Neural cell (in vitro differentiated cells): ENCODE results near the gene LRRC52. TPM values are rescaled to one million over a fixed set of nuclear protein-coding genes. Genes with fewer than 3 reads are reported as not detected.

Source experiments
- H2AFZ ChIP-seq: fragments of 200-600, 300-800 bp; sonication (generic), shearing (Covaris generic); 2 replicates; pipeline ENCODE4 v1.6.0; 2014; ENCODE audit warnings: low read depth, mild to moderate bottlenecking, antibody characterized with exemption, low read length, moderate library complexity
- H3F3A ChIP-seq: fragments of 200-600 bp; shearing (Covaris generic); 2 replicates; pipeline ENCODE4 v1.6.1; 2016; ENCODE audit warnings: mild to moderate bottlenecking, moderate library complexity, mixed read lengths, antibody characterized with exemption, low read length; ENCODE audit not compliant: insufficient read depth, poor library complexity, severe bottlenecking
- H3K27ac ChIP-seq: fragments of 200-600, 300-800 bp; sonication (generic), shearing (Covaris generic); 2 replicates; pipeline ENCODE4 v1.5.1; 2014; ENCODE audit warnings: mild to moderate bottlenecking, low read length, moderate library complexity
- H3K27me3 ChIP-seq: fragments of 300-800, 200-600 bp; sonication (generic), shearing (Covaris generic); 2 replicates; pipeline ENCODE4 v1.6.0; 2014; ENCODE audit warnings: mild to moderate bottlenecking, low read depth, low read length, moderate library complexity; ENCODE audit not compliant: insufficient read depth
- H3K36me3 ChIP-seq: fragments of 300-800, 200-600 bp; sonication (generic), shearing (Covaris generic); 2 replicates; pipeline ENCODE4 v1.5.1; 2014; ENCODE audit warnings: mild to moderate bottlenecking, antibody characterized with exemption, low read length, moderate library complexity; ENCODE audit not compliant: insufficient read depth
- H3K4me2 ChIP-seq: fragments of 300-800, 200-600 bp; sonication (generic), shearing (Covaris generic); 2 replicates; pipeline ENCODE4 v1.6.0; 2014; ENCODE audit warnings: mild to moderate bottlenecking, low read length
- H3K4me3 ChIP-seq: fragments of 300-800, 200-600 bp; sonication (generic), shearing (Covaris generic); 2 replicates; pipeline ENCODE4 v1.5.1; 2014; ENCODE audit warnings: mild to moderate bottlenecking, low read length, moderate library complexity
- H3K79me2 ChIP-seq: fragments of 200-600 bp; shearing (Covaris generic); replicated peaks from 2 replicates; pipeline ENCODE4 v1.6.0; 2014; ENCODE audit warnings: mild to moderate bottlenecking, low read length, moderate library complexity; ENCODE audit not compliant: insufficient read depth
- H3K9ac ChIP-seq: fragments of 300-800, 200-600 bp; sonication (generic), shearing (Covaris generic); 2 replicates; pipeline ENCODE4 v1.6.1; 2016; ENCODE audit warnings: mild to moderate bottlenecking, low read length, mixed read lengths
- H3K9me2 ChIP-seq: fragments of 200-600 bp; shearing (Covaris generic); 2 replicates; pipeline ENCODE4 v1.6.1; 2016; ENCODE audit warnings: mild to moderate bottlenecking, low read length, mixed read lengths; ENCODE audit not compliant: insufficient read depth
- H3K9me3 ChIP-seq: fragments of 200-600, 300-800 bp; sonication (generic), shearing (Covaris generic); 2 replicates; pipeline ENCODE4 v1.6.1; 2016; ENCODE audit warnings: mild to moderate bottlenecking, mixed run types, low read length, moderate library complexity, mixed read lengths
- H4K20me1 ChIP-seq: fragments of 200-600 bp; shearing (Covaris generic); 2 replicates; pipeline ENCODE4 v1.6.1; 2016; ENCODE audit warnings: mild to moderate bottlenecking, mixed run types; ENCODE audit not compliant: insufficient read depth
- EP300 ChIP-seq: fragments of 450-650 bp; conservative IDR thresholded peaks from 2 replicates; pipeline ENCODE4 v1.6.1; 2014; ENCODE audit warnings: antibody characterized with exemption, mild to moderate bottlenecking, moderate library complexity; ENCODE audit not compliant: poor library complexity, severe bottlenecking
- EZH2 ChIP-seq: fragments of 200-600, 300-800 bp; shearing (Covaris generic), sonication (generic); IDR thresholded peaks from 2 replicates; pipeline ENCODE4 v1.6.1; 2014; ENCODE audit warnings: antibody characterized with exemption, low read length, borderline replicate concordance, mild to moderate bottlenecking; ENCODE audit not compliant: insufficient read depth, poor library complexity, severe bottlenecking
- POLR2AphosphoS5 ChIP-seq: IDR thresholded peaks from 2 replicates; pipeline ENCODE4 v1.6.1; 2012
- RAD21 ChIP-seq: fragments of 450-650 bp; conservative IDR thresholded peaks from 2 replicates; pipeline ENCODE4 v1.6.1; 2014; ENCODE audit warnings: antibody characterized with exemption, mild to moderate bottlenecking, moderate library complexity
- REST ChIP-seq: IDR thresholded peaks from 2 replicates; pipeline ENCODE4 v1.6.1; 2012; ENCODE audit warnings: borderline replicate concordance
- TAF1 ChIP-seq: IDR thresholded peaks from 2 replicates; pipeline ENCODE4 v1.6.1; 2012; ENCODE audit warnings: low read depth
- polyA plus RNA-seq: library from polyadenylated mRNA; depleted of rRNA; stranded (reverse); fragments of >200 nt; gene quantifications from 2 replicates; pipeline ENCODE4 v1.2.3, GENCODE V29; 2014

The LRRC52 gene
- polyA plus RNA-seq, 1 donor from 2014 or later, result not detected

- Histone ChIP-seq H3K4me3 (no peak overlapping the region), H3K9me3 (no peaks in the 10 kb centered on the region), H3K4me2 (no peak overlapping the region), H3F3A (no peaks in the 10 kb centered on the region), H2AFZ (no peak overlapping the region), H3K9me2 (no peaks in the 10 kb centered on the region), H3K27me3 (no peaks in the 10 kb centered on the region), H3K27ac (no peak overlapping the region), H3K36me3 (no peaks in the 10 kb centered on the region), H4K20me1 (no peaks in the 10 kb centered on the region), H3K9ac (no peak overlapping the region), H3K79me2 (no peaks in the 10 kb centered on the region)
- TF ChIP-seq REST (no peak), TAF1 (no peak)
These were observed 33.9 kb downstream of the LRRC52 start for GRCh38 chr1:165577707-165578106.

- Histone ChIP-seq H3K27ac (no peak overlapping the region), H3K9me3 (no peaks in the 10 kb centered on the region), H3K79me2 (no peaks in the 10 kb centered on the region), H3K27me3 (no peaks in the 10 kb centered on the region), H3F3A (no peaks in the 10 kb centered on the region), H3K9ac (no peak overlapping the region), H3K4me3 (no peak overlapping the region), H2AFZ (no peak overlapping the region), H3K4me2 (no peak overlapping the region), H4K20me1 (no peaks in the 10 kb centered on the region), H3K9me2 (no peaks in the 10 kb centered on the region), H3K36me3 (no peaks in the 10 kb centered on the region)
- no peak for TF ChIP-seq POLR2AphosphoS5
- TF ChIP-seq EP300, result no peak
- no peak for TF ChIP-seq EZH2
- no peak for TF ChIP-seq REST
- TF ChIP-seq RAD21, result no peak
- no peak for TF ChIP-seq TAF1
These were observed 37.4 kb downstream of the LRRC52 start for GRCh38 chr1:165580931-165581871.
